Skeletal muscle satellite cell (primary cell): ENCODE results near the gene PCDHGA7.

Source experiments
- H3K27me3 ChIP-seq: 2 replicates; pipeline ENCODE4 v1.7.0; 2013; ENCODE audit warnings: low read length; ENCODE audit not compliant: control insufficient read depth, insufficient read depth
- H3K36me3 ChIP-seq: 2 replicates; pipeline ENCODE4 v1.7.0; 2013; ENCODE audit warnings: mild to moderate bottlenecking, control low read depth, low read length; ENCODE audit not compliant: insufficient read depth
- H3K4me1 ChIP-seq: 2 replicates; pipeline ENCODE4 v1.7.0; 2013; ENCODE audit warnings: low read length; ENCODE audit not compliant: control insufficient read depth, insufficient read depth
- H3K4me2 ChIP-seq: 2 replicates; pipeline ENCODE4 v1.7.0; 2013; ENCODE audit warnings: mild to moderate bottlenecking, low read length
- H3K4me3 ChIP-seq: 2 replicates; pipeline ENCODE4 v1.7.0; 2013; ENCODE audit warnings: low read length
- H3K9ac ChIP-seq: 2 replicates; pipeline ENCODE4 v1.7.0; 2013; ENCODE audit warnings: mild to moderate bottlenecking, low read depth, low read length, moderate library complexity
- H3K9me3 ChIP-seq: replicated peaks from 2 replicates; pipeline ENCODE4 v1.7.0; 2013; ENCODE audit warnings: mild to moderate bottlenecking, control low read depth, low read length

The PCDHGA7 gene

GRCh38 chr5:141354900-141355469 is 27.6 kb upstream of the PCDHGA7 start, which contains the start of gene PCDHGA4:
PCDHGA4 (plus strand) TSS chr5:141355021; CDS start chr5:141355108, 87 bp downstream.
- no peaks in the 10 kb centered on the region for H3K36me3 ChIP-seq
- peak within 1 kb of the TSS; percentile 56 for H3K9ac ChIP-seq
- no peaks in the 10 kb centered on the region for H3K27me3 ChIP-seq
- H3K4me2 ChIP-seq = peak within 1 kb of the TSS; percentile 59
- peak within 1 kb of the TSS; percentile 62 for H3K4me3 ChIP-seq
- no peaks in the 10 kb centered on the region for H3K4me1 ChIP-seq
- H3K9me3 ChIP-seq = peaks cover 10% of the 10 kb centered on the region

GRCh38 chr5:141355641-141356040 is 26.9 kb upstream of the PCDHGA7 start:
- Histone ChIP-seq H3K4me1 (no peaks in the 10 kb centered on the region), H3K9me3 (peaks cover 16% of the 10 kb centered on the region), H3K4me2 (peak overlapping the region; percentile 59), H3K9ac (no peak overlapping the region), H3K36me3 (no peaks in the 10 kb centered on the region), H3K27me3 (no peaks in the 10 kb centered on the region), H3K4me3 (peak overlapping the region; percentile 62)

- no peaks in the 10 kb centered on the region for H3K36me3 ChIP-seq
- H3K4me2 ChIP-seq = no peak overlapping the region
- H3K9me3 ChIP-seq = peaks cover 17% of the 10 kb centered on the region
- H3K9ac ChIP-seq = no peak overlapping the region
- H3K4me1 ChIP-seq = no peaks in the 10 kb centered on the region
- no peak overlapping the region for H3K4me3 ChIP-seq
- H3K27me3 ChIP-seq = no peaks in the 10 kb centered on the region
Measured at GRCh38 chr5:141356133-141356532, 26.4 kb upstream of the PCDHGA7 start.

GRCh38 chr5:141356950-141357349 is 25.6 kb upstream of the PCDHGA7 start:
- H3K4me3 ChIP-seq = no peak overlapping the region
- H3K36me3 ChIP-seq = no peaks in the 10 kb centered on the region
- H3K27me3 ChIP-seq = no peaks in the 10 kb centered on the region
- H3K9ac ChIP-seq = no peak overlapping the region
- H3K4me2 ChIP-seq = no peak overlapping the region
- peaks cover 17% of the 10 kb centered on the region for H3K9me3 ChIP-seq
- H3K4me1 ChIP-seq = no peaks in the 10 kb centered on the region

- Histone ChIP-seq H3K9me3 (peaks cover 21% of the 10 kb centered on the region), H3K4me3 (peak within 1 kb of the TSS; percentile 68), H3K27me3 (peaks cover 4% of the 10 kb centered on the region), H3K9ac (peak within 1 kb of the TSS; percentile 39), H3K4me2 (peak within 1 kb of the TSS; percentile 63), H3K4me1 (no peaks in the 10 kb centered on the region), H3K36me3 (no peaks in the 10 kb centered on the region)
Measured at GRCh38 chr5:141359790-141360426, 22.6 kb upstream of the PCDHGA7 start, which contains the start of gene PCDHGB2. PCDHGB2 (plus strand) TSS chr5:141359994; CDS start chr5:141360136, 142 bp downstream.

GRCh38 chr5:141360685-141361084 is 21.9 kb upstream of the PCDHGA7 start:
- H3K4me2 ChIP-seq = no peak overlapping the region
- H3K4me3 ChIP-seq = peak overlapping the region; percentile 68
- peaks cover 4% of the 10 kb centered on the region for H3K27me3 ChIP-seq
- no peaks in the 10 kb centered on the region for H3K4me1 ChIP-seq
- peaks cover 28% of the 10 kb centered on the region for H3K9me3 ChIP-seq
- H3K9ac ChIP-seq = no peak overlapping the region
- H3K36me3 ChIP-seq = no peaks in the 10 kb centered on the region

GRCh38 chr5:141362719-141363118 is 19.8 kb upstream of the PCDHGA7 start:
- H3K27me3 ChIP-seq = peaks cover 4% of the 10 kb centered on the region
- H3K36me3 ChIP-seq = no peaks in the 10 kb centered on the region
- H3K4me3 ChIP-seq = no peak overlapping the region
- no peaks in the 10 kb centered on the region for H3K4me1 ChIP-seq
- peaks cover 37% of the 10 kb centered on the region for H3K9me3 ChIP-seq
- H3K4me2 ChIP-seq = no peak overlapping the region
- H3K9ac ChIP-seq = no peak overlapping the region

GRCh38 chr5:141363952-141364660 is 18.4 kb upstream of the PCDHGA7 start, which contains the start of gene PCDHGA5:
PCDHGA5 (plus strand) TSS chr5:141364162; CDS start chr5:141364331, 169 bp downstream.
- Histone ChIP-seq H3K4me1 (no peaks in the 10 kb centered on the region), H3K4me3 (peak within 1 kb of the TSS; percentile 44), H3K4me2 (peak within 1 kb of the TSS; percentile 51), H3K9me3 (peaks cover 37% of the 10 kb centered on the region), H3K9ac (no peak within 1 kb of the TSS), H3K36me3 (no peaks in the 10 kb centered on the region), H3K27me3 (peaks cover 4% of the 10 kb centered on the region)

GRCh38 chr5:141366016-141366896 is 16.3 kb upstream of the PCDHGA7 start:
- peaks cover 4% of the 10 kb centered on the region for H3K27me3 ChIP-seq
- no peak overlapping the region for H3K4me2 ChIP-seq
- no peak overlapping the region for H3K4me3 ChIP-seq
- no peaks in the 10 kb centered on the region for H3K4me1 ChIP-seq
- H3K36me3 ChIP-seq = peaks cover 3% of the 10 kb centered on the region
- no peak overlapping the region for H3K9ac ChIP-seq
- H3K9me3 ChIP-seq = peaks cover 30% of the 10 kb centered on the region

GRCh38 chr5:141369994-141370848 is 12.3 kb upstream of the PCDHGA7 start, which contains the start of gene PCDHGB3:
PCDHGB3 (plus strand) TSS chr5:141370242; CDS start chr5:141370395, 153 bp downstream.
- Histone ChIP-seq H3K4me3 (peak within 1 kb of the TSS; percentile 43), H3K9me3 (peaks cover 45% of the 10 kb centered on the region), H3K4me2 (peak within 1 kb of the TSS; percentile 69), H3K9ac (no peak within 1 kb of the TSS), H3K36me3 (peaks cover 3% of the 10 kb centered on the region), H3K4me1 (no peaks in the 10 kb centered on the region), H3K27me3 (no peaks in the 10 kb centered on the region)
